WTC11 (cell line): ENCODE measurements around the gene FAM227B. TPM values are rescaled to one million over a fixed set of nuclear protein-coding genes. Genes with fewer than 3 reads are reported as not detected.

Source experiments
- ATAC-seq: fragments of 200-7000 bp; cut with Tn5 transposase; 2 replicates; pipeline ENCODE4 v1.10.0; 2021; ENCODE audit warnings: mild to moderate bottlenecking, moderate library complexity
- CTCF ChIA-PET: fragments of 300-600 bp; sonication (Branson Sonifier 250); formaldehyde crosslinking; loops from one replicate; lab custom pipeline; 2021; ENCODE audit warnings: antibody characterized with exemption; lab: Charles Lee
- POLR2A ChIA-PET: fragments of 350-600 bp; sonication (Branson Sonifier 250); formaldehyde crosslinking; loops from one replicate; lab custom pipeline; 2021; ENCODE audit warnings: antibody characterized with exemption; lab: Charles Lee
- DNase-seq: peaks from one replicate; pipeline ENCODE4 v3.0.0; 2021; ENCODE audit warnings: low spot score
- H3K27ac Mint-ChIP-seq: 2 replicates; pipeline ENCODE4 v1.8.0; 2021; ENCODE audit warnings: mixed read lengths
- H3K27me3 Mint-ChIP-seq: 2 replicates; pipeline ENCODE4 v1.8.0; 2021; ENCODE audit warnings: low read depth, mild to moderate bottlenecking, moderate library complexity, mixed read lengths
- H3K36me3 Mint-ChIP-seq: 2 replicates; pipeline ENCODE4 v1.8.0; 2021; ENCODE audit warnings: mixed read lengths
- H3K4me1 Mint-ChIP-seq: 2 replicates; pipeline ENCODE4 v1.8.0; 2022; ENCODE audit warnings: mixed read lengths
- H3K4me3 Mint-ChIP-seq: 2 replicates; pipeline ENCODE4 v1.8.0; 2021; ENCODE audit warnings: mild to moderate bottlenecking, moderate library complexity, mixed read lengths
- H3K9me3 Mint-ChIP-seq: 2 replicates; pipeline ENCODE4 v1.8.0; 2021; ENCODE audit warnings: mixed read lengths
- ATF1 ChIP-seq: sonication (generic); formaldehyde crosslinking; IDR thresholded peaks from 2 replicates; pipeline ENCODE4 v1.8.1; 2023; ENCODE audit warnings: mild to moderate bottlenecking, moderate library complexity, missing genetic modification reagents
- CBFB ChIP-seq: sonication (generic); formaldehyde crosslinking; IDR thresholded peaks from 2 replicates; pipeline ENCODE4 v1.8.1; 2022; ENCODE audit warnings: mild to moderate bottlenecking, low read depth, missing genetic modification reagents
- CREB1 ChIP-seq: sonication (generic); formaldehyde crosslinking; IDR thresholded peaks from 2 replicates; pipeline ENCODE4 v1.8.0; 2023; ENCODE audit warnings: mild to moderate bottlenecking, missing genetic modification reagents
- ETV6 ChIP-seq: sonication (generic); formaldehyde crosslinking; IDR thresholded peaks from 2 replicates; pipeline ENCODE4 v1.8.1; 2022; ENCODE audit warnings: mild to moderate bottlenecking, missing genetic modification reagents
- FOXK1 ChIP-seq: sonication (generic); formaldehyde crosslinking; IDR thresholded peaks from 2 replicates; pipeline ENCODE4 v1.8.0; 2022; ENCODE audit warnings: mild to moderate bottlenecking, moderate library complexity, missing genetic modification reagents
- FOXP1 ChIP-seq: sonication (generic); formaldehyde crosslinking; IDR thresholded peaks from 2 replicates; pipeline ENCODE4 v1.8.0; 2022; ENCODE audit warnings: missing genetic modification reagents, mild to moderate bottlenecking, moderate library complexity, borderline replicate concordance
- GTF2I ChIP-seq: fragments of 250-450 bp; sonication (Bioruptor Pico); conservative IDR thresholded peaks from 2 replicates; pipeline ENCODE4 v1.4.0; 2021; ENCODE audit warnings: mild to moderate bottlenecking
- JAZF1 ChIP-seq: fragments of 250-450 bp; sonication (Bioruptor Pico); IDR thresholded peaks from 2 replicates; pipeline ENCODE4 v1.9.0; 2021; ENCODE audit warnings: moderate library complexity, mild to moderate bottlenecking, inconsistent platforms
- KAT7 ChIP-seq: sonication (generic); formaldehyde crosslinking; IDR thresholded peaks from 2 replicates; pipeline ENCODE4 v1.8.1; 2023; ENCODE audit warnings: missing genetic modification reagents, mild to moderate bottlenecking, borderline replicate concordance
- MYBL2 ChIP-seq: sonication (generic); formaldehyde crosslinking; IDR thresholded peaks from 2 replicates; pipeline ENCODE4 v1.8.1; 2023; ENCODE audit warnings: mild to moderate bottlenecking, moderate library complexity, missing genetic modification reagents
- NR1H2 ChIP-seq: sonication (generic); formaldehyde crosslinking; IDR thresholded peaks from 2 replicates; pipeline ENCODE4 v1.9.0; 2021; ENCODE audit warnings: mild to moderate bottlenecking, moderate library complexity, missing genetic modification reagents
- NR2C2 ChIP-seq: sonication (generic); formaldehyde crosslinking; IDR thresholded peaks from 2 replicates; pipeline ENCODE4 v1.8.0; 2022; ENCODE audit warnings: mild to moderate bottlenecking, missing genetic modification reagents
- RORB ChIP-seq: fragments of 250-450 bp; sonication (Bioruptor Pico); IDR thresholded peaks from 2 replicates; pipeline ENCODE4 v1.9.0; 2021; ENCODE audit warnings: mild to moderate bottlenecking
- SMAD4 ChIP-seq: sonication (generic); formaldehyde crosslinking; IDR thresholded peaks from 2 replicates; pipeline ENCODE4 v1.8.0; 2022; ENCODE audit warnings: mild to moderate bottlenecking, missing genetic modification reagents
- TCF7 ChIP-seq: sonication (generic); formaldehyde crosslinking; IDR thresholded peaks from 2 replicates; pipeline ENCODE4 v1.8.0; 2022; ENCODE audit warnings: mild to moderate bottlenecking, low read depth, missing genetic modification reagents, moderate library complexity
- TEAD4 ChIP-seq: sonication (generic); formaldehyde crosslinking; IDR thresholded peaks from 2 replicates; pipeline ENCODE4 v1.8.0; 2022; ENCODE audit warnings: mild to moderate bottlenecking, missing genetic modification reagents
- TP53 ChIP-seq: sonication (generic); formaldehyde crosslinking; IDR thresholded peaks from 2 replicates; pipeline ENCODE4 v1.8.1; 2023; ENCODE audit warnings: mild to moderate bottlenecking, missing genetic modification reagents
- ZNF138 ChIP-seq: sonication (generic); formaldehyde crosslinking; conservative IDR thresholded peaks from 2 replicates; pipeline ENCODE4 v1.8.1; 2022; ENCODE audit warnings: mild to moderate bottlenecking, moderate library complexity, missing genetic modification reagents
- ZNF317 ChIP-seq: sonication (generic); formaldehyde crosslinking; IDR thresholded peaks from 2 replicates; pipeline ENCODE4 v1.8.1; 2023; ENCODE audit warnings: low read depth, mild to moderate bottlenecking, moderate library complexity, missing genetic modification reagents, borderline replicate concordance
- ZNF671 ChIP-seq: fragments of 250-450 bp; sonication (Bioruptor Pico); IDR thresholded peaks from 2 replicates; pipeline ENCODE4 v1.8.0; 2021; ENCODE audit warnings: mild to moderate bottlenecking
- total RNA-seq: library from RNA; stranded (reverse); gene quantifications from 3 replicates; pipeline ENCODE4 v1.2.3, GENCODE V29; 2021
- TF ChIP-seq, protein P1 (sequence below): sonication (generic); formaldehyde crosslinking; IDR thresholded peaks from 2 replicates; pipeline ENCODE4 v1.8.0; 2022; ENCODE audit warnings: mild to moderate bottlenecking, missing genetic modification reagents
- TF ChIP-seq, protein P2 (sequence below): fragments of 200-600 bp; IDR thresholded peaks from 2 replicates; pipeline ENCODE4 v1.8.0; 2022; ENCODE audit warnings: antibody characterized with exemption
- TF ChIP-seq, protein P3 (sequence below): sonication (generic); formaldehyde crosslinking; IDR thresholded peaks from 2 replicates; pipeline ENCODE4 v1.8.1; 2022; ENCODE audit warnings: mild to moderate bottlenecking, missing genetic modification reagents, moderate library complexity, borderline replicate concordance
- TF ChIP-seq, protein P4 (sequence below): sonication (generic); formaldehyde crosslinking; conservative IDR thresholded peaks from 2 replicates; pipeline ENCODE4 v1.8.1; 2023; ENCODE audit warnings: mild to moderate bottlenecking, low read depth, missing genetic modification reagents, moderate library complexity
- TF ChIP-seq, protein P5 (sequence below): sonication (generic); formaldehyde crosslinking; IDR thresholded peaks from 2 replicates; pipeline ENCODE4 v1.8.1; 2023; ENCODE audit warnings: mild to moderate bottlenecking, missing genetic modification reagents, borderline replicate concordance

The FAM227B gene
- total RNA-seq, 1 experiment from 2014 or later, result 6.8 TPM

DNA sequence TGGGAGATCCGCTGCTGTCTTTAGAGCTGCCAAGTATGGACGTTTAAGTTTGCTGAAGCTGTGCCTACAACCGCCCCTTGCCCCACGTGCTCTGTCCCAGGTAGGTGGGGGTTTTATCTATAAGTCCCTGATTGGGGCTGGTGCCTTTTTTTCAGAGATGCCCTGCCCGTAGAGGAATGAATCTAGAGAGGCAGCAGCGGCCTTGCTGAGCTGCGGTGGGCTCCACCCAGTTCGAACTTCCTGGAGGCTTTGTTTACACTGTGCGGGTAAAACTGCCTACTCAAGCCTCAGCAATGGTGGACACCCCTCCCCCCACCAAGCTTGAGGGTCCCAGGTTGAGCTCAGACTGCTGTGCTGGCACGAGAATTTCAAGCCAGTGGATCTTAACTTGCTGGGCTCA, 281.0 kb downstream of the FAM227B start (continued):
- TF ChIP-seq, protein P1, sequence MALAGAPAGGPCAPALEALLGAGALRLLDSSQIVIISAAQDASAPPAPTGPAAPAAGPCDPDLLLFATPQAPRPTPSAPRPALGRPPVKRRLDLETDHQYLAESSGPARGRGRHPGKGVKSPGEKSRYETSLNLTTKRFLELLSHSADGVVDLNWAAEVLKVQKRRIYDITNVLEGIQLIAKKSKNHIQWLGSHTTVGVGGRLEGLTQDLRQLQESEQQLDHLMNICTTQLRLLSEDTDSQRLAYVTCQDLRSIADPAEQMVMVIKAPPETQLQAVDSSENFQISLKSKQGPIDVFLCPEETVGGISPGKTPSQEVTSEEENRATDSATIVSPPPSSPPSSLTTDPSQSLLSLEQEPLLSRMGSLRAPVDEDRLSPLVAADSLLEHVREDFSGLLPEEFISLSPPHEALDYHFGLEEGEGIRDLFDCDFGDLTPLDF (CRISPR knock-in tag), result no peak
- TF ChIP-seq NR2C2 (no peak), TEAD4 (no peak), CBFB (CRISPR knock-in tag) (no peak), MYBL2 (CRISPR knock-in tag) (no peak), KAT7 (CRISPR knock-in tag) (no peak), ZNF138 (no peak), TCF7 (CRISPR knock-in tag) (no peak), FOXP1 (CRISPR knock-in tag) (no peak), ATF1 (CRISPR knock-in tag) (no peak), ZNF671 (no peak), FOXK1 (CRISPR knock-in tag) (no peak)
- TF ChIP-seq, protein P2, sequence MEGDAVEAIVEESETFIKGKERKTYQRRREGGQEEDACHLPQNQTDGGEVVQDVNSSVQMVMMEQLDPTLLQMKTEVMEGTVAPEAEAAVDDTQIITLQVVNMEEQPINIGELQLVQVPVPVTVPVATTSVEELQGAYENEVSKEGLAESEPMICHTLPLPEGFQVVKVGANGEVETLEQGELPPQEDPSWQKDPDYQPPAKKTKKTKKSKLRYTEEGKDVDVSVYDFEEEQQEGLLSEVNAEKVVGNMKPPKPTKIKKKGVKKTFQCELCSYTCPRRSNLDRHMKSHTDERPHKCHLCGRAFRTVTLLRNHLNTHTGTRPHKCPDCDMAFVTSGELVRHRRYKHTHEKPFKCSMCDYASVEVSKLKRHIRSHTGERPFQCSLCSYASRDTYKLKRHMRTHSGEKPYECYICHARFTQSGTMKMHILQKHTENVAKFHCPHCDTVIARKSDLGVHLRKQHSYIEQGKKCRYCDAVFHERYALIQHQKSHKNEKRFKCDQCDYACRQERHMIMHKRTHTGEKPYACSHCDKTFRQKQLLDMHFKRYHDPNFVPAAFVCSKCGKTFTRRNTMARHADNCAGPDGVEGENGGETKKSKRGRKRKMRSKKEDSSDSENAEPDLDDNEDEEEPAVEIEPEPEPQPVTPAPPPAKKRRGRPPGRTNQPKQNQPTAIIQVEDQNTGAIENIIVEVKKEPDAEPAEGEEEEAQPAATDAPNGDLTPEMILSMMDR, result no peak
- TF ChIP-seq, protein P3, sequence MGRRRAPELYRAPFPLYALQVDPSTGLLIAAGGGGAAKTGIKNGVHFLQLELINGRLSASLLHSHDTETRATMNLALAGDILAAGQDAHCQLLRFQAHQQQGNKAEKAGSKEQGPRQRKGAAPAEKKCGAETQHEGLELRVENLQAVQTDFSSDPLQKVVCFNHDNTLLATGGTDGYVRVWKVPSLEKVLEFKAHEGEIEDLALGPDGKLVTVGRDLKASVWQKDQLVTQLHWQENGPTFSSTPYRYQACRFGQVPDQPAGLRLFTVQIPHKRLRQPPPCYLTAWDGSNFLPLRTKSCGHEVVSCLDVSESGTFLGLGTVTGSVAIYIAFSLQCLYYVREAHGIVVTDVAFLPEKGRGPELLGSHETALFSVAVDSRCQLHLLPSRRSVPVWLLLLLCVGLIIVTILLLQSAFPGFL (CRISPR knock-in tag), result no peak

DNA sequence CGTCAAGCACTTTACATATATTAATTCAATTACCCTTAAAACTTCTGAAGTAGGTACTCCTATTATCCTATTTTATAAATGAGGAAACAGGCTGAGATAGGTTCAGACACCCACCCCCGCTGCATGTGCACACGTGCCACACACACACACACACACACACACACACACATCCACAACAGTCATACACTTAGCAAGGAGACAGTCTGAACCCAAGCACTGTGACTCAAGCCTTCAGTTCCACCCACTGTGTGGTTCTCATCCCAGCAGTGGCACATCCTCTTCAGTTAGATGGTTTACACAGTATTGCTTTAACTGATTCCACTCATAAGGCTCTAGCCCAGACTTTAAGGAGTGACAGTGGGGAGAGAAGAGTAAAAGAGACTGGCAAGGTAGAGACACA, 288.7 kb downstream of the FAM227B start:
- no peaks in the 10 kb centered on the region for H3K36me3 Mint-ChIP-seq
- POLR2A ChIA-PET, result no interaction called here
- TF ChIP-seq JAZF1 (CRISPR knock-in tag) (no peak), GTF2I (CRISPR knock-in tag) (no peak), RORB (CRISPR knock-in tag) (no peak), ZNF317 (CRISPR knock-in tag) (no peak)
- no peaks in the 10 kb centered on the region for H3K9me3 Mint-ChIP-seq
- no peak overlapping the region for H3K4me3 Mint-ChIP-seq
- ATAC-seq (no peak), DNase-seq (no peak)
- peaks cover 41% of the 10 kb centered on the region for H3K4me1 Mint-ChIP-seq
- CTCF ChIA-PET, result interaction anchor here (0.5 kb wide), 1 partner anchor 16 kb away, joined by 3 read pairs; no protein-coding TSS in a partner anchor
- peak overlapping the region; percentile 64 for H3K27ac Mint-ChIP-seq
- H3K27me3 Mint-ChIP-seq, result no peaks in the 10 kb centered on the region

DNA sequence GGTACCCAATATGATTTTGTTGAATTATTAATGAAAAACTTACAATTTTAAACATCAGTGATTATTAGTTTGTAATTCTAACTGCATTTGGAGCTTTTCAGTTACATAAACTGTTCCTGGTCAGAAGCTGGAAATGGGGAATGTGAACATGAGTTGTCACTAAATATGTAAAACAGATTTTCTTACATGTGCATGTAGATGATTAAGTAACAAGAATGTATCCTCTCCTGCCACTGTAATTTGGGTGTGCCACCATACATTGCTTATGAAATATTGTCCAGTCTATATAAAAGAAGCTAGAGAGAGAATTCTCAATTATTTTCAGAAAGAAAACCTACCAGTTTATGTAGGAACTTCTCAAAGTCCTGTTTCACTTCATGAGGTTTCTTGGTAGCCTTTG, 289.2 kb downstream of the FAM227B start:
- Mint-ChIP-seq H3K27ac (no peak overlapping the region), H3K9me3 (no peaks in the 10 kb centered on the region), H3K4me3 (no peak overlapping the region), H3K4me1 (peaks cover 40% of the 10 kb centered on the region), H3K27me3 (no peaks in the 10 kb centered on the region), H3K36me3 (no peaks in the 10 kb centered on the region)
- no peak for DNase-seq
- no peak for ATAC-seq
- POLR2A ChIA-PET, result no interaction called here
- CTCF ChIA-PET, result no interaction called here
- TF ChIP-seq SMAD4 (CRISPR knock-in tag), result no peak
- TF ChIP-seq, protein P3 (CRISPR knock-in tag), result no peak
- TF ChIP-seq, protein P4, sequence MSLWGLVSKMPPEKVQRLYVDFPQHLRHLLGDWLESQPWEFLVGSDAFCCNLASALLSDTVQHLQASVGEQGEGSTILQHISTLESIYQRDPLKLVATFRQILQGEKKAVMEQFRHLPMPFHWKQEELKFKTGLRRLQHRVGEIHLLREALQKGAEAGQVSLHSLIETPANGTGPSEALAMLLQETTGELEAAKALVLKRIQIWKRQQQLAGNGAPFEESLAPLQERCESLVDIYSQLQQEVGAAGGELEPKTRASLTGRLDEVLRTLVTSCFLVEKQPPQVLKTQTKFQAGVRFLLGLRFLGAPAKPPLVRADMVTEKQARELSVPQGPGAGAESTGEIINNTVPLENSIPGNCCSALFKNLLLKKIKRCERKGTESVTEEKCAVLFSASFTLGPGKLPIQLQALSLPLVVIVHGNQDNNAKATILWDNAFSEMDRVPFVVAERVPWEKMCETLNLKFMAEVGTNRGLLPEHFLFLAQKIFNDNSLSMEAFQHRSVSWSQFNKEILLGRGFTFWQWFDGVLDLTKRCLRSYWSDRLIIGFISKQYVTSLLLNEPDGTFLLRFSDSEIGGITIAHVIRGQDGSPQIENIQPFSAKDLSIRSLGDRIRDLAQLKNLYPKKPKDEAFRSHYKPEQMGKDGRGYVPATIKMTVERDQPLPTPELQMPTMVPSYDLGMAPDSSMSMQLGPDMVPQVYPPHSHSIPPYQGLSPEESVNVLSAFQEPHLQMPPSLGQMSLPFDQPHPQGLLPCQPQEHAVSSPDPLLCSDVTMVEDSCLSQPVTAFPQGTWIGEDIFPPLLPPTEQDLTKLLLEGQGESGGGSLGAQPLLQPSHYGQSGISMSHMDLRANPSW (CRISPR knock-in tag), result no peak
- no peak for TF ChIP-seq NR1H2 (CRISPR knock-in tag)
- no peak for TF ChIP-seq ETV6
- no peak for TF ChIP-seq CREB1 (CRISPR knock-in tag)
- TF ChIP-seq FOXK1 (CRISPR knock-in tag), result no peak
- no peak for TF ChIP-seq TP53 (CRISPR knock-in tag)
- TF ChIP-seq, protein P5, sequence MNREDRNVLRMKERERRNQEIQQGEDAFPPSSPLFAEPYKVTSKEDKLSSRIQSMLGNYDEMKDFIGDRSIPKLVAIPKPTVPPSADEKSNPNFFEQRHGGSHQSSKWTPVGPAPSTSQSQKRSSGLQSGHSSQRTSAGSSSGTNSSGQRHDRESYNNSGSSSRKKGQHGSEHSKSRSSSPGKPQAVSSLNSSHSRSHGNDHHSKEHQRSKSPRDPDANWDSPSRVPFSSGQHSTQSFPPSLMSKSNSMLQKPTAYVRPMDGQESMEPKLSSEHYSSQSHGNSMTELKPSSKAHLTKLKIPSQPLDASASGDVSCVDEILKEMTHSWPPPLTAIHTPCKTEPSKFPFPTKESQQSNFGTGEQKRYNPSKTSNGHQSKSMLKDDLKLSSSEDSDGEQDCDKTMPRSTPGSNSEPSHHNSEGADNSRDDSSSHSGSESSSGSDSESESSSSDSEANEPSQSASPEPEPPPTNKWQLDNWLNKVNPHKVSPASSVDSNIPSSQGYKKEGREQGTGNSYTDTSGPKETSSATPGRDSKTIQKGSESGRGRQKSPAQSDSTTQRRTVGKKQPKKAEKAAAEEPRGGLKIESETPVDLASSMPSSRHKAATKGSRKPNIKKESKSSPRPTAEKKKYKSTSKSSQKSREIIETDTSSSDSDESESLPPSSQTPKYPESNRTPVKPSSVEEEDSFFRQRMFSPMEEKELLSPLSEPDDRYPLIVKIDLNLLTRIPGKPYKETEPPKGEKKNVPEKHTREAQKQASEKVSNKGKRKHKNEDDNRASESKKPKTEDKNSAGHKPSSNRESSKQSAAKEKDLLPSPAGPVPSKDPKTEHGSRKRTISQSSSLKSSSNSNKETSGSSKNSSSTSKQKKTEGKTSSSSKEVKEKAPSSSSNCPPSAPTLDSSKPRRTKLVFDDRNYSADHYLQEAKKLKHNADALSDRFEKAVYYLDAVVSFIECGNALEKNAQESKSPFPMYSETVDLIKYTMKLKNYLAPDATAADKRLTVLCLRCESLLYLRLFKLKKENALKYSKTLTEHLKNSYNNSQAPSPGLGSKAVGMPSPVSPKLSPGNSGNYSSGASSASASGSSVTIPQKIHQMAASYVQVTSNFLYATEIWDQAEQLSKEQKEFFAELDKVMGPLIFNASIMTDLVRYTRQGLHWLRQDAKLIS (CRISPR knock-in tag), result no peak
